NB4 (cell line): ENCODE measurements around the gene ZCCHC14.

Source experiments
- CTCF ChIP-seq: IDR thresholded peaks from one replicate; pipeline ENCODE4 v1.5.1; 2012; ENCODE audit warnings: low read depth, low read length
- MAX ChIP-seq: IDR thresholded peaks from 2 replicates; pipeline ENCODE4 v1.6.1; 2011; ENCODE audit warnings: low read depth, low read length
- POLR2A ChIP-seq: IDR thresholded peaks from 2 replicates; pipeline ENCODE4 v1.6.1; 2011; ENCODE audit warnings: mild to moderate bottlenecking; ENCODE audit not compliant: insufficient read length; ENCODE audit errors: extremely low read depth

GRCh38 chr16:87384162-87384874 lies 108.5 kb downstream of the ZCCHC14 start:
- TF ChIP-seq CTCF, result no peak
- no peak for TF ChIP-seq POLR2A
- TF ChIP-seq MAX, result no peak
